MCF 10A (cell line): ENCODE measurements around the gene PIGX. TPM values are rescaled to one million over a fixed set of nuclear protein-coding genes. Genes with fewer than 3 reads are reported as not detected.
A peak's percentile ranks its signal among the peaks of the same experiment; 100 is the strongest.

ENCODE experiments used
- BruUV-seq: library from RNA; stranded (reverse); fragments of 400-500 nt; replicated peaks from 2 replicates; lab custom pipeline; 2021; lab: Mats Ljungman, UMichigan
- CTCF ChIA-PET: fragments of 300-600 bp; sonication (Branson Sonifier 250); formaldehyde crosslinking; extraction: SDS; loops from one replicate; lab custom pipeline; 2021; ENCODE audit warnings: antibody characterized with exemption, inconsistent platforms; lab: Yijun Ruan, JAX
- POLR2A ChIA-PET: fragments of 300-600, 350-650 bp; sonication (Branson Sonifier 250); formaldehyde crosslinking; extraction: SDS; loops from one replicate; lab custom pipeline; 2020; ENCODE audit warnings: antibody characterized with exemption, inconsistent platforms; lab: Yijun Ruan, JAX
- DNase-seq: peaks from one replicate; pipeline ENCODE4 v3.0.0-alpha.2; 2018; ENCODE audit not compliant: unreplicated experiment
- H3K27ac Mint-ChIP-seq: one replicate; pipeline ENCODE4 v1.8.0; 2022; ENCODE audit warnings: mild to moderate bottlenecking, low read depth, mixed read lengths; ENCODE audit not compliant: unreplicated experiment
- H3K27me3 Mint-ChIP-seq: one replicate; pipeline ENCODE4 v1.8.0; 2022; ENCODE audit warnings: mixed read lengths; ENCODE audit not compliant: insufficient read depth, unreplicated experiment
- H3K36me3 Mint-ChIP-seq: one replicate; pipeline ENCODE4 v1.8.0; 2022; ENCODE audit warnings: mild to moderate bottlenecking, moderate library complexity, mixed read lengths; ENCODE audit not compliant: insufficient read depth, unreplicated experiment
- H3K4me1 Mint-ChIP-seq: one replicate; pipeline ENCODE4 v1.8.0; 2022; ENCODE audit warnings: mixed read lengths; ENCODE audit not compliant: insufficient read depth, unreplicated experiment
- H3K4me3 Mint-ChIP-seq: one replicate; pipeline ENCODE4 v1.8.0; 2022; ENCODE audit warnings: mild to moderate bottlenecking, moderate library complexity, mixed read lengths; ENCODE audit not compliant: unreplicated experiment
- H3K9me3 Mint-ChIP-seq: one replicate; pipeline ENCODE4 v1.8.0; 2022; ENCODE audit warnings: mixed read lengths; ENCODE audit not compliant: unreplicated experiment
- intact Hi-C: fragments of 100-400 bp; cut with micrococcal nuclease; formaldehyde crosslinking; loops from 2 replicates; pipeline ENCODE4 v1.14.1; 2022
- total RNA-seq: library from RNA; stranded (reverse); gene quantifications from 2 replicates; pipeline ENCODE4 v1.2.3, GENCODE V29; 2022
- TF ChIP-seq, protein P1 (sequence below): fragments of 200-600 bp; IDR thresholded peaks from one replicate; pipeline ENCODE4 v1.8.0; 2022; ENCODE audit warnings: antibody characterized with exemption, mild to moderate bottlenecking; ENCODE audit not compliant: unreplicated experiment

PIGX gene
- total RNA-seq, 1 experiment from 2014 or later, result 23.2 TPM

DNA sequence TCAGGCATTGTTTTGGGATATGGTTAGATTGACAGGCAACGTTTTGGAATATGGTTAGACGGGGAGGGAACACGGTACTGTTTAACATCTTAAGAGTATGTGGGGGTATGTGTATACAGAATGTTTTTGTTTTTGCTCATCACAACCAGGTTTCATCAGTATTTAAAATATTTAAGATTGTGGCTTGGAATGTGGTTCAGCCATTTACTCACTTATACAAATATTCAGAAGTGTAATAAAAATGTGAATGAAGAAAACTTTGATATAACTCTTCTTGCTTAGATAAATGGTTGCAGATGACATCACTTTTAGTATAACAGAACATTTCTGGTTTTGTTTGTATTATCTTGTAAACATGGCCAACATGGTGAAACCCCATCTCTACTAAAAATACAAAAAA lies 23.6 kb downstream of the PIGX start:
- H3K4me1 Mint-ChIP-seq, result no peaks in the 10 kb centered on the region
- TF ChIP-seq, protein P1, sequence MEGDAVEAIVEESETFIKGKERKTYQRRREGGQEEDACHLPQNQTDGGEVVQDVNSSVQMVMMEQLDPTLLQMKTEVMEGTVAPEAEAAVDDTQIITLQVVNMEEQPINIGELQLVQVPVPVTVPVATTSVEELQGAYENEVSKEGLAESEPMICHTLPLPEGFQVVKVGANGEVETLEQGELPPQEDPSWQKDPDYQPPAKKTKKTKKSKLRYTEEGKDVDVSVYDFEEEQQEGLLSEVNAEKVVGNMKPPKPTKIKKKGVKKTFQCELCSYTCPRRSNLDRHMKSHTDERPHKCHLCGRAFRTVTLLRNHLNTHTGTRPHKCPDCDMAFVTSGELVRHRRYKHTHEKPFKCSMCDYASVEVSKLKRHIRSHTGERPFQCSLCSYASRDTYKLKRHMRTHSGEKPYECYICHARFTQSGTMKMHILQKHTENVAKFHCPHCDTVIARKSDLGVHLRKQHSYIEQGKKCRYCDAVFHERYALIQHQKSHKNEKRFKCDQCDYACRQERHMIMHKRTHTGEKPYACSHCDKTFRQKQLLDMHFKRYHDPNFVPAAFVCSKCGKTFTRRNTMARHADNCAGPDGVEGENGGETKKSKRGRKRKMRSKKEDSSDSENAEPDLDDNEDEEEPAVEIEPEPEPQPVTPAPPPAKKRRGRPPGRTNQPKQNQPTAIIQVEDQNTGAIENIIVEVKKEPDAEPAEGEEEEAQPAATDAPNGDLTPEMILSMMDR, result no peak
- POLR2A ChIA-PET, result interaction anchor here (1.2 kb wide), 1 partner anchor 10 kb away, joined by 3 read pairs; no protein-coding TSS in a partner anchor
- no peak overlapping the region for H3K27ac Mint-ChIP-seq
- no peak for DNase-seq
- no peaks in the 10 kb centered on the region for H3K27me3 Mint-ChIP-seq
- H3K36me3 Mint-ChIP-seq, result peaks cover 10% of the 10 kb centered on the region
- intact Hi-C loops, result no loop called here
- H3K4me3 Mint-ChIP-seq, result no peak overlapping the region
- H3K9me3 Mint-ChIP-seq, result peaks cover 7% of the 10 kb centered on the region
- CTCF ChIA-PET, result no interaction called here
- no TSS peak for BruUV-seq

GRCh38 chr3:196736670-196737374 lies 24.6 kb downstream of the PIGX start:
- no peak overlapping the region for H3K27ac Mint-ChIP-seq
- CTCF ChIA-PET, result no interaction called here

DNA sequence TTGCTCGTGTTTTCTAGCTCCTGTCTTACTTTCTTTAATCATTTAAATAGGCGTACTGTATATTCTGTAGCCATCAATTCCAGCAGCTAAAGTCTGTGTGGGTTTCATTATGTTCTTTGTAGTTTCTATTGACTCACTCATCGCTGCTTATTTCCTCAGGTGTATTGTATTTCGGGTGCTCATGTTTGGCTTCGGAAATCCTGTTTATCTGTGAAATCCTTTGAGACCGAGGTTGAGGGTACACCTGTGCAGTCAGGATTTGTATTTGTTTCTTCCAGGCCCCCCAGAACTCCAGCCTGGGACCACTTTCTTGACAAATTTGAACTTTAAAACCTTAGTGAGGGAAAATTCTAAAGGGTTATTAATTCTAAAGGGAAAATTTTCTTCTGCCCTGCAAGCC lies 25.5 kb downstream of the PIGX start:
- DNase-seq, result no peak
- peaks cover 7% of the 10 kb centered on the region for H3K36me3 Mint-ChIP-seq
- no peak overlapping the region for H3K4me3 Mint-ChIP-seq
- CTCF ChIA-PET, result no interaction called here
- intact Hi-C loops, result no loop called here
- TF ChIP-seq, protein P1, result no peak
- peaks cover 7% of the 10 kb centered on the region for H3K9me3 Mint-ChIP-seq
- H3K27ac Mint-ChIP-seq, result no peak overlapping the region
- BruUV-seq, result no TSS peak
- POLR2A ChIA-PET, result no interaction called here
- H3K27me3 Mint-ChIP-seq, result no peaks in the 10 kb centered on the region
- H3K4me1 Mint-ChIP-seq, result peaks cover 11% of the 10 kb centered on the region

More at GRCh38 chr3:196736670-196737374, 24.6 kb downstream of the PIGX start:
- H3K36me3 Mint-ChIP-seq, result peaks cover 7% of the 10 kb centered on the region
- intact Hi-C loops, result no loop called here
- H3K27me3 Mint-ChIP-seq, result no peaks in the 10 kb centered on the region
- DNase-seq, result no peak
- H3K4me3 Mint-ChIP-seq, result no peak overlapping the region
- H3K4me1 Mint-ChIP-seq, result peaks cover 10% of the 10 kb centered on the region
- H3K9me3 Mint-ChIP-seq, result peaks cover 7% of the 10 kb centered on the region
- TF ChIP-seq, protein P1, result no peak
- POLR2A ChIA-PET, result interaction anchor here (1.2 kb wide), 1 partner anchor 11 kb away, joined by 3 read pairs; no protein-coding TSS in a partner anchor
- BruUV-seq, result no TSS peak

- peak; percentile 90 for DNase-seq
- POLR2A ChIA-PET, result interaction anchor here (0.5 to 4.9 kb wide), 37 partner anchors 11 to 828 kb away, joined by 3 to 66 read pairs (median 5); partner anchors contain the start of genes CEP19, FBXO45, NCBP2 and PIGX
- H3K4me3 Mint-ChIP-seq, result peak within 1 kb of the TSS; percentile 98
These were observed 27.7 kb downstream of the PIGX start, which contains the start of gene PAK2 for GRCh38 chr3:196739671-196740480. TSS of gene PAK2 (plus strand) at chr3:196739857. CDS start at chr3:196782647, 42,790 bp downstream.

More at GRCh38 chr3:196739671-196740480, 27.7 kb downstream of the PIGX start, which contains the start of gene PAK2:
- CTCF ChIA-PET, result interaction anchor here (0.9 to 1.4 kb wide), 2 partner anchors 49 to 57 kb away, joined by 3 read pairs; no protein-coding TSS in a partner anchor
- Mint-ChIP-seq H3K36me3 (peaks cover 7% of the 10 kb centered on the region), H3K4me1 (peaks cover 11% of the 10 kb centered on the region), H3K27ac (peak within 1 kb of the TSS; percentile 98), H3K27me3 (no peaks in the 10 kb centered on the region), H3K9me3 (peaks cover 7% of the 10 kb centered on the region)
- TF ChIP-seq, protein P1, result no peak
- intact Hi-C loops, result loop anchor here (2.0 to 5.0 kb wide), 2 partner anchors 53 to 67 kb away; no protein-coding TSS in a partner anchor
- no TSS peak for BruUV-seq
